G401.6 (cell line): ENCODE measurements around the gene PRG3.
"Not testable (repeated sequence)": the region's sequence is repeated elsewhere in the genome, so short reads cannot be mapped to it uniquely, and the experiment has no call there.

Experiments
- FAIRE-seq: peaks from 2 replicates; lab custom pipeline; 2012; peaks lifted over from hg19 to GRCh38; lab: Jason Lieb, UNC

Gene PRG3

GRCh38 chr11:57407941-57408475 lies 27.1 kb upstream of the PRG3 start:
- no peak for FAIRE-seq

GRCh38 chr11:57407010-57407920 lies 26.3 kb upstream of the PRG3 start:
- FAIRE-seq: no peak

DNA sequence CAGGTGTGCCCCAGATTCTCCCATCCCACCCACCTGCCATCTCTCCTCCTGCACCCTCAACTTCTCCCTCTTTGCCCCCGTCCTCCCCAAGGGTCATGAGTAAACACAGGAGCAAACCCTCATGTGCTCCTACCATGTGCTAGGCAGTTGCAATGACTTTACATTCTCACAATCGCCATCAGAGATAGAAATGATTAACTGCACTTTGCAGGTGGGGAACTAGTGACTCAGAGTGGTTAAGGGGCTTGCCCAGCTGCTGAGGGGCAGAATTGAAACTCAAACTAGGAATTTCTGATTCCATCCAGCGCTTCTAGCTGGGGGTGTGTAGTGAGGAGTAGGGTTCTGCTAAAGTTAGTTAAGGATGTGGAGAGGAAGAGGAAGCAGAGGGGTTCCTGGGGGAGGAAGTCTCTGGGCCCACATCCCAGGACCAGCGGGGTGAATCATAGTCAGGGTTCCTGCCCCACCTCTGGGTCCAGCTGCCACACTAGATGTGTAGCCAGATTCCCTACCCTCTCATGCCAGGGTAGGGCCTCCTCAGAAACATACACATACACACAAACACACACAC lies 25.5 kb upstream of the PRG3 start:
- no peak for FAIRE-seq

- FAIRE-seq: no peak
Measured at GRCh38 chr11:57405271-57405860, 24.4 kb upstream of the PRG3 start.

GRCh38 chr11:57403802-57404147 lies 22.8 kb upstream of the PRG3 start:
- FAIRE-seq: no peak

DNA sequence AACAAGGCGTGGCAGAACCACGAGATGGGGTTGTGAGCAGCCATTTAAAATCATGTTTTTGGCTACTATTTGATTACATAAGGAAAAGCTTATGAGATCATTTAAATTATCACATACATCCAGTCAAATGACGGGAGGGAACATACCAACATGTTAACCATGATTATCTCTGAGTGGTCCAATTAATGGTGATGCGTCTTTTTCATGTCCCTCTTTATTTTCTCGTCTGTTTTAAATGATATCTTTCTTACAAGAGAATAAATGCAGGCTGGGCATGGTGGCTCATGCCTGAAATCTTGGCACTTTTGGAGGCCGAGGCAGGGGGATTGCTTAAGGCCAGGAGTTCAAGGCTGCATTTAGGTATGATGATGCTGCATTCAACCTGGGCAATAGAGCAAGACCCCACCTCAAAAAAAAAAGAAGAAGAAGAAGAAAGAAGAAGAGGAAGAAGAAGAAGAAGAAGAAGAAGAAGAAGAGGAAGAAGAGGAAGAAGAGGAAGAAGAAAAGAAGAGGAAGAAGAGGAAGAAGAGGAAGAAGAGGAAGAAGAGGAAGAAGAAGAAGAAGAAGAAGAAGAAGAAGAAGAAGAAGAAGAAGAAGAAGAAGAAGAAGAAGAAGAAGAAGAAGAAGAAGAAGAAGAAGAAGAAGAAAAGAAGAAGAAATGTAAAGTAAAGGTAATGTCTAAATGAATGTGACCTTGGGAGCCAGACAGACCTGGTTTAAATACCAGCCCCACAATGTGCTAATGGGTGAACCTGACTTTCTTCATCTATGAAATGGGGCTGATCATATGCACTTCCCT lies 22.3 kb upstream of the PRG3 start:
- not testable (repeated sequence) for FAIRE-seq

- no peak for FAIRE-seq
Measured at GRCh38 chr11:57402188-57403002, 21.4 kb upstream of the PRG3 start.

- no peak for FAIRE-seq
Measured at GRCh38 chr11:57399972-57400578, 19.1 kb upstream of the PRG3 start.

GRCh38 chr11:57399221-57399620 lies 18.3 kb upstream of the PRG3 start:
- no peak for FAIRE-seq

DNA sequence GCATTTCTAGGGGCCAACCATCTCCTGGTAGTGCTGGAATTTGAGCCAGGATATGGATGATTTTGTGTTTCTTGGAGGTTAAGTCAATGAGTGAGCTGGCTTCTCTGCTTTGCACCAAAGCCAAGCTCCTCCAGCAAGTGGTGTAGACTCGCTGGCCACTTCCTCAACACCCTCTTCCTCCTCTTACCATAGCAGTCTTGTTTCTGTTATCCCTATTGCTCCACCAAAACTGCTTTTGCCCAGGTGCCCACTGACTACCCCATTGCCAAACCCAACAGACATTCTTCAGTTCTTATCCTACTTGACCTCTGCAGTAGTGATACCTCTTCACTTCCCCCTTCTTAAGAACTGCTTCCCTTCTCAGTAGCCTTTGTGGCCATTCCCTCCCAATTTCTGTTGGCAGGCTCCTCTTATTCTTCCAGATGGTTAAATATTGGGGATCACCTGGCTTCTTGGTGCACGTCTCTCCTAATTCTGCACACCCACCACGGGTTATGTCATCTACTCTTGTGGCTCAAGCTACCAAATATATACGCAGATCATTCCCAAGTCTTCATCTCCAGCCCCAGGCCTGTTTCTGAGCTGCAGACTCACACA lies 16.5 kb upstream of the PRG3 start:
- no peak for FAIRE-seq

DNA sequence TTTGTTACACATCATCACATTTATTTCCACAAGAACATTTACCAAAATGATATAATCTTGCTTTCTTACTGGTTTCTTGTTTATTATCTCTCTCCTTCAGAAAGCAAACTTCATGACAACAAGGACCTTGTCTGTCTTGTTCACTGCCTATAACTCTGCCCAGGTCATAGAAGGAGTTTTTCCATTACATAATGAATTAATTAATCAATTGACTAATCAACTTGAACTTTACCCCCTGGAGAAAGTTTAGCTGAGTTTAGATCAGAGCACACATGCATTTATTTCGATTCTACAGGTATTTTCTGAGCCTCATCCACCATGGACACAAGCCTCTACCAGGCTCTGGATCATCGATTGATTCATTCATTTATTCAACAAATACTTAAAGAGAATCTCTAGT lies 15.8 kb upstream of the PRG3 start:
- no peak for FAIRE-seq

GRCh38 chr11:57395905-57396623 lies 15.1 kb upstream of the PRG3 start:
- no peak for FAIRE-seq

GRCh38 chr11:57394203-57394965 lies 13.4 kb upstream of the PRG3 start:
- FAIRE-seq: no peak

DNA sequence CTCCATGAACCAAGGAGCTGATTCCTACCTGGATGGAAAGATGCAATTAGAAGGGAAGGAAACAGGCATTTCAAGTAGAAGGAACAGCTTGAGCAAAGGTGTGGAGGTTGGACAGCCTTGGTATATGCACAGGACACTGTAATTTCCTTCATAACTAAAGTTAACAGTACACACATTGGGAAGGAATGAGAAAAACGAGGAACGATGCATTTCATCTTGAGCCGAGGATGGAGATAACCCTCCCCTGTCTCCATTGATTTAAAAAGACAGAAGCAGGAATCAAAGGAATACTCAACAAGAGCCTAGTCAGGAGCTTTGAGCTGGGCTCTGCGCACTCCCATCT lies 11.8 kb upstream of the PRG3 start:
- no peak for FAIRE-seq

DNA sequence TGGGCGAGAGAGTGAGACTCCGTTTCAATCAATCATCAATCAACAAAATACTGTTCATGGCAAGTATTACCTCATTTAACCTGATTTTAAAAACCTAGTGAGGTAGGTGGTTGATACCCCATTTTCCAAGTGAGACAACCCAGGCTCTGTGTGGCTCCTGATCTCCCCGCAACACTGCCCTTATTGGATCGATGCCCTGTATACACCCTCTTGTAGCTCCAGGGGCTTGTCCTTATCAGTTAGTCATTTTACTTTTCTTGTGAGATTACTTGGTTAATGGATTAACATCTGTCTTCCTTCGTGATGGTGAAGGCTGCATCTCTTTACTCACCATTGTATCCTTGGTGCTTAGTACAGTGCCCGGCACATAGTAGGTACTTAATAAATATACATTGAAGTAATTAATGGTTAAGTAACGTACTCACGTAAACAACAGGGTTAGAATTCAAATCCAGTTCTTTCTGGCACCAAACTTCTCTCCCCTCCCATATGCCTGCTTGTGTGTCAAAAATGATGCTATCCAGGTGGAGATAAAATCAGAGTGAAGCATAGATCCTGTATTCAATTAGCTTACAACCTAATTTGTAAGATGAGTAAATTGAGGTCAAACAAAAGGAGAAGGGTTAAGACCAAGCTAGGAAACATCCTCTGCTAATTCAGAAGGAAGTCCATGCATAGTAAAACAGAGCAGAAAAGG lies 11.3 kb upstream of the PRG3 start:
- FAIRE-seq: no peak

DNA sequence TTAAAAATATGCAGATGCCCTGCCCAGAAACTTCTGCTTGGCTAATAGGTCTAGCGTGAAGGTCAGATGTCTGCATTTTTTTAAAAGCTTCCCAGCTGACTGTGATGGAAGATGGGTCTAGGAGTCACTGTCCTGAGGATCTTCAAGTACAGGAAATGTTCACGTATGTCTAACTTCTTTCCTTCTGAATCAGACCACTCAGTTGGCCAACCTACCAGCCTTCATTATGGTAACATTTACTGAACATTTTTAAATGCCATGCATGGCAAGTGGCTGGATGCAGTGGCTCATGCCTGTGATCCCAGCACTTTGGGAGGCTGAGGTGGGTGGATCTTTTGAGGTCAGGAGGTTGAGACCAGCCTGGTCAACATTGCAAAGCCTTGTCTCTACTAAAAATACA lies 10.6 kb upstream of the PRG3 start:
- no peak for FAIRE-seq

- no peak for FAIRE-seq
Measured at GRCh38 chr11:57391111-57391510, 10.2 kb upstream of the PRG3 start.

DNA sequence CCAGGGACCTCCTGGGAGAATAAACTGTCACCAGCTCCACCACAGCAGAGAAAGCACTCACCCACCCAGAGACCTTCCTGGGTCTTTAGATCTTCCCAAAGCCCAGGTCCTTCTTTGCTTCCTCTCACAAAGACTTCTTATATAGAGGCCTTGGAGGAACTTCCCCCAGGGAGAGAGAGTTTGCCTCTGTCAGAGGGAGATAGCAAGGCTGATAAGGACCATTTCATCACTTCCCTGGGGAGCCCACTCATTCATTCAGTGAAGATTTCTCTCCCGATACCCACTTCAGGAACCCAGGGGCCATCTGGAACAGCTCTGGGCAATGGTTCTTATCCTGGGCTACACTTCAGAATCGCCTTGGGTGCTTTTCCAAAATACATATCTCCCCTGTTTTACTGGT lies 9.6 kb upstream of the PRG3 start, which contains the start of gene PRG2:
PRG2 (minus strand) TSS at position 116 of the 400 bp plus-strand sequence. CDS start 706 bp downstream, outside the sequence.
- no peak for FAIRE-seq
